ENCODE data around the gene PRCP. TPM values are rescaled to one million over a fixed set of nuclear protein-coding genes. Genes with fewer than 3 reads are reported as not detected.

PRCP gene
- total RNA-seq, 1 experiment from 2014 or later: 56.7 TPM

DNA sequence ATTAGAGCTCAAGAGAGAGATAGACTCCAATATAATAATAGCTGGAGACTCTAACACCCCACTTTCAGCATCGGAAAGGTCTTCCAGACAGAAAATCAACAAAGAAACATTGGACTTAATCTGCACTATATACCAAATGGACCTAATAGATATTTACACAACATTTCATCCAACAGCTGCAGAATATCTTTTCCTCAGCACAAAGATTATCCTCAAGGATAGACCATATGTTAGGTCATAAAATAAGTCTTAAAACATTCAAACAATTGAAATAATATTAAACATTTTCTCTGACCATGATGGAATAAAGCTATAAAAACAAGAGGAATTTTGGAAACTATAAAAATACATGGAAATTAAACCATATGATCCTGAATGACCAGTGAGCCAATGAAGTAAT is 121.5 kb downstream of the PRCP start:
- Histone ChIP-seq H2BK12ac (ENCODE audit: insufficient read length, low read depth, low read length) (no peak overlapping the region), H4K20me1 (ENCODE audit: control insufficient read depth, insufficient read depth, insufficient read length) (no peaks in the 10 kb centered on the region), H3K18ac (ENCODE audit: insufficient read length, low read depth, low read length) (no peak overlapping the region), H2AFZ (ENCODE audit: low read length) (no peak overlapping the region), H3K4ac (ENCODE audit: low read depth, low read length) (no peak overlapping the region), H3K4me1 (ENCODE audit: insufficient read depth, low read length) (no peaks in the 10 kb centered on the region), H3K9me3 (ENCODE audit: control insufficient read depth, low read depth, low read length) (no peaks in the 10 kb centered on the region), H3K23ac (ENCODE audit: insufficient read length, low read depth, low read length) (no peak overlapping the region), H3K9ac (ENCODE audit: extremely low read depth, insufficient read length, low read length) (no peak overlapping the region), H3K79me1 (ENCODE audit: insufficient read depth, low read depth, low read length, poor library complexity, severe bottlenecking) (no peaks in the 10 kb centered on the region), H3T11ph (ENCODE audit: low read length) (no peak overlapping the region), H3K79me2 (ENCODE audit: insufficient read depth, low read length) (no peaks in the 10 kb centered on the region), H3K56ac (ENCODE audit: insufficient read length, low read depth, low read length) (no peak overlapping the region), H4K5ac (ENCODE audit: insufficient read length, low read depth, low read length) (no peak overlapping the region), H4K8ac (replicated peaks; ENCODE audit: insufficient read length, low read depth, low read length) (no peak overlapping the region), H2BK5ac (ENCODE audit: insufficient read length, low read length) (no peak overlapping the region), H2BK20ac (ENCODE audit: low read depth, low read length, poor library complexity, severe bottlenecking) (no peak overlapping the region), H2BK15ac (ENCODE audit: low read depth, low read length) (no peak overlapping the region), H2AK5ac (ENCODE audit: insufficient read length, low read length) (no peak overlapping the region), H3K27ac (ENCODE audit: insufficient read length, low read depth, low read length) (no peak overlapping the region), H4K91ac (ENCODE audit: insufficient read length, low read depth, low read length) (no peak overlapping the region), H3K4me2 (ENCODE audit: insufficient read depth, insufficient read length, low read length) (no peak overlapping the region), H3K23me2 (ENCODE audit: insufficient read length, low read depth, low read length, poor library complexity, severe bottlenecking) (no peaks in the 10 kb centered on the region), H2BK120ac (ENCODE audit: low read depth, low read length, poor library complexity, severe bottlenecking) (no peak overlapping the region), H3K27me3 (ENCODE audit: insufficient read depth, low read length) (no peaks in the 10 kb centered on the region), H3K14ac (ENCODE audit: insufficient read depth, low read length) (no peak overlapping the region)
- TF ChIP-seq, protein P1, sequence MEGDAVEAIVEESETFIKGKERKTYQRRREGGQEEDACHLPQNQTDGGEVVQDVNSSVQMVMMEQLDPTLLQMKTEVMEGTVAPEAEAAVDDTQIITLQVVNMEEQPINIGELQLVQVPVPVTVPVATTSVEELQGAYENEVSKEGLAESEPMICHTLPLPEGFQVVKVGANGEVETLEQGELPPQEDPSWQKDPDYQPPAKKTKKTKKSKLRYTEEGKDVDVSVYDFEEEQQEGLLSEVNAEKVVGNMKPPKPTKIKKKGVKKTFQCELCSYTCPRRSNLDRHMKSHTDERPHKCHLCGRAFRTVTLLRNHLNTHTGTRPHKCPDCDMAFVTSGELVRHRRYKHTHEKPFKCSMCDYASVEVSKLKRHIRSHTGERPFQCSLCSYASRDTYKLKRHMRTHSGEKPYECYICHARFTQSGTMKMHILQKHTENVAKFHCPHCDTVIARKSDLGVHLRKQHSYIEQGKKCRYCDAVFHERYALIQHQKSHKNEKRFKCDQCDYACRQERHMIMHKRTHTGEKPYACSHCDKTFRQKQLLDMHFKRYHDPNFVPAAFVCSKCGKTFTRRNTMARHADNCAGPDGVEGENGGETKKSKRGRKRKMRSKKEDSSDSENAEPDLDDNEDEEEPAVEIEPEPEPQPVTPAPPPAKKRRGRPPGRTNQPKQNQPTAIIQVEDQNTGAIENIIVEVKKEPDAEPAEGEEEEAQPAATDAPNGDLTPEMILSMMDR (conservative IDR thresholded peaks at IDR 0.05): no peak
- H3K4me3 Mint-ChIP-seq: no peak overlapping the region
- H3K36me3 Mint-ChIP-seq (ENCODE audit: insufficient read depth in 1 of 3, low read depth in 3 of 3): no peaks in the 10 kb centered on the region
- DNase-seq: no peak
- no peaks in the 10 kb centered on the region; a peak in 2 of 5 replicates for H3K9me3 Mint-ChIP-seq
- H3K27ac Mint-ChIP-seq: no peak overlapping the region
- peaks cover 7 to 8% of the 10 kb centered on the region in 2 experiments for H3K4me1 Mint-ChIP-seq
- no peaks in the 10 kb centered on the region for H3K27me3 Mint-ChIP-seq (ENCODE audit: low read depth)
- WGBS (ENCODE audit: extremely low coverage, insufficient read length, low lambda C conversion rate): no CpG with 5 or more reads among the region's 1 CpG
